Panc1 (cell line): ENCODE results near the gene ANKRD55. TPM values are rescaled to one million over a fixed set of nuclear protein-coding genes. Genes with fewer than 3 reads are reported as not detected.

Source experiments
- ATAC-seq: fragments of 200-7000 bp; cut with Tn5 transposase; 2 replicates; pipeline ENCODE4 v1.9.1; 2020; ENCODE audit warnings: mild to moderate bottlenecking, moderate library complexity
- BruUV-seq: library from RNA; stranded (reverse); fragments of 400-500 nt; replicated peaks from 2 replicates; lab custom pipeline; 2021; lab: Mats Ljungman, UMichigan
- CTCF ChIA-PET: fragments of 300-600 bp; sonication (Branson Sonifier 250); formaldehyde crosslinking; loops from one replicate; lab custom pipeline; 2022; ENCODE audit warnings: antibody characterized with exemption; lab: Charles Lee
- POLR2A ChIA-PET: fragments of 300-600 bp; sonication (Branson Sonifier 250); formaldehyde crosslinking; loops from one replicate; lab custom pipeline; 2022; ENCODE audit warnings: antibody characterized with exemption; lab: Charles Lee
- DNase-seq: peaks from one replicate; pipeline ENCODE4 v3.0.0-alpha.2; 2010; ENCODE audit warnings: low read depth, low spot score
- H3K27ac ChIP-seq: 2 replicates; pipeline ENCODE4 v1.5.1; 2011; ENCODE audit warnings: mild to moderate bottlenecking, low read length, inconsistent platforms
- H3K27me3 ChIP-seq: fragments of 200-500 bp; sonication (Bioruptor generic); 2 replicates; pipeline ENCODE4 v1.6.0; 2014; ENCODE audit warnings: low read length, inconsistent platforms; ENCODE audit not compliant: control insufficient read depth, insufficient read depth
- H3K36me3 ChIP-seq: fragments of 200-500 bp; sonication (Bioruptor generic); 2 replicates; pipeline ENCODE4 v1.5.1; 2014; ENCODE audit warnings: inconsistent platforms, mild to moderate bottlenecking, low read length, moderate library complexity; ENCODE audit not compliant: control insufficient read depth, insufficient read depth
- H3K4me1 ChIP-seq: 2 replicates; pipeline ENCODE4 v1.5.1; 2011; ENCODE audit warnings: inconsistent platforms, mild to moderate bottlenecking, low read length, moderate library complexity; ENCODE audit not compliant: control insufficient read depth, insufficient read depth
- H3K4me3 ChIP-seq, 2 experiments: 2 replicates each; pipeline ENCODE4 v1.5.1; 2011 to 2012; ENCODE audit warnings: low read depth in 2 of 2, low read length in 2 of 2, mild to moderate bottlenecking in 2 of 2, inconsistent platforms in 1 of 2, moderate library complexity in 1 of 2
- H3K9me3 ChIP-seq: fragments of 200-500 bp; sonication (Bioruptor generic); 2 replicates; pipeline ENCODE4 v1.5.1; 2014; ENCODE audit warnings: low read depth, mild to moderate bottlenecking, inconsistent platforms, low read length, moderate library complexity; ENCODE audit not compliant: control insufficient read depth, insufficient read depth
- POLR2AphosphoS5 ChIP-seq: IDR thresholded peaks from 2 replicates; pipeline ENCODE4 v1.6.1; 2012; ENCODE audit warnings: mild to moderate bottlenecking, low read depth, low read length, moderate library complexity
- SIN3A ChIP-seq: IDR thresholded peaks from 2 replicates; pipeline ENCODE4 v1.6.1; 2012; ENCODE audit warnings: low read depth, mild to moderate bottlenecking, low read length, moderate library complexity, borderline replicate concordance; ENCODE audit not compliant: insufficient read depth
- TCF7L2 ChIP-seq: IDR thresholded peaks from 2 replicates; pipeline ENCODE4 v1.6.1; 2011; ENCODE audit warnings: mild to moderate bottlenecking, low read depth, low read length, inconsistent platforms
- in situ Hi-C: cut with HindIII; loops from 2 replicates; pipeline ENCODE4 v1.10.0; 2016; ENCODE audit warnings: low sequenced_read_pairs, low pct_unique_long_range_greater_than_20kb
- intact Hi-C: fragments of 100-400 bp; cut with micrococcal nuclease; formaldehyde crosslinking; loops from one replicate; pipeline ENCODE4 v1.10.0; 2022; ENCODE audit not compliant: unreplicated experiment
- total RNA-seq: library from RNA; stranded (reverse); gene quantifications from one replicate; pipeline ENCODE4 v1.2.1, GENCODE V29; 2021; ENCODE audit not compliant: unreplicated experiment
- TF ChIP-seq, protein P1 (sequence below), 2 experiments: IDR thresholded peaks; 2 replicates each; pipeline ENCODE4 v1.6.1; 2011 to 2012; ENCODE audit warnings: low read depth in 2 of 2, control low read depth in 1 of 2, low read length in 1 of 2, mild to moderate bottlenecking in 1 of 2, moderate library complexity in 1 of 2; ENCODE audit not compliant: insufficient read depth in 1 of 2
- TF ChIP-seq, protein P2 (sequence below): fragments of 450-650 bp; IDR thresholded peaks from 2 replicates; pipeline ENCODE4 v1.5.1; 2017; ENCODE audit warnings: mild to moderate bottlenecking

ANKRD55 gene
- total RNA-seq, 1 experiment from 2014 or later = not detected

DNA sequence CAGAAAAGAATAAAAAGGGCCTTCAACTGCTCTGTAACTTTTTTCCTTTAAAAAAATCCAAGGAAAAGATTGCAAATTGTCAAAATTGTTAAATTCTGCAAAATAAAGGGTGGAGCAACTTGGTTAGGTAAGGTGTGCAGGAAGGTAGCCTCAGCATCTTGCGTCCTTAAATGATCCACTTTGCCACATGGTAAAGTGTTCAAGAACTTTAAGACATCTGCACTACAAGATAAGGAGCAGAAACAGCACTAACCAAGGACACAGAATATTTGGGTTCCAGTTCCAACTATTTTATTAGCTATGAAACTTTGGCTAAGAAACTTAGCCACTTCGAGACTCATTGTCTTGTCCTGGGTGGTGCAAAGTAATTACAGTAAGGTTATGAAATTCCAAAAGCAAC is 53.7 kb downstream of the ANKRD55 start:
- TF ChIP-seq, protein P1, sequence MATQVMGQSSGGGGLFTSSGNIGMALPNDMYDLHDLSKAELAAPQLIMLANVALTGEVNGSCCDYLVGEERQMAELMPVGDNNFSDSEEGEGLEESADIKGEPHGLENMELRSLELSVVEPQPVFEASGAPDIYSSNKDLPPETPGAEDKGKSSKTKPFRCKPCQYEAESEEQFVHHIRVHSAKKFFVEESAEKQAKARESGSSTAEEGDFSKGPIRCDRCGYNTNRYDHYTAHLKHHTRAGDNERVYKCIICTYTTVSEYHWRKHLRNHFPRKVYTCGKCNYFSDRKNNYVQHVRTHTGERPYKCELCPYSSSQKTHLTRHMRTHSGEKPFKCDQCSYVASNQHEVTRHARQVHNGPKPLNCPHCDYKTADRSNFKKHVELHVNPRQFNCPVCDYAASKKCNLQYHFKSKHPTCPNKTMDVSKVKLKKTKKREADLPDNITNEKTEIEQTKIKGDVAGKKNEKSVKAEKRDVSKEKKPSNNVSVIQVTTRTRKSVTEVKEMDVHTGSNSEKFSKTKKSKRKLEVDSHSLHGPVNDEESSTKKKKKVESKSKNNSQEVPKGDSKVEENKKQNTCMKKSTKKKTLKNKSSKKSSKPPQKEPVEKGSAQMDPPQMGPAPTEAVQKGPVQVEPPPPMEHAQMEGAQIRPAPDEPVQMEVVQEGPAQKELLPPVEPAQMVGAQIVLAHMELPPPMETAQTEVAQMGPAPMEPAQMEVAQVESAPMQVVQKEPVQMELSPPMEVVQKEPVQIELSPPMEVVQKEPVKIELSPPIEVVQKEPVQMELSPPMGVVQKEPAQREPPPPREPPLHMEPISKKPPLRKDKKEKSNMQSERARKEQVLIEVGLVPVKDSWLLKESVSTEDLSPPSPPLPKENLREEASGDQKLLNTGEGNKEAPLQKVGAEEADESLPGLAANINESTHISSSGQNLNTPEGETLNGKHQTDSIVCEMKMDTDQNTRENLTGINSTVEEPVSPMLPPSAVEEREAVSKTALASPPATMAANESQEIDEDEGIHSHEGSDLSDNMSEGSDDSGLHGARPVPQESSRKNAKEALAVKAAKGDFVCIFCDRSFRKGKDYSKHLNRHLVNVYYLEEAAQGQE (IDR thresholded peaks at IDR 0.05; ENCODE audit: insufficient read depth in 1 of 2, low read depth in 2 of 2, low read length in 1 of 2) = no peak
- TF ChIP-seq TCF7L2 (no peak), SIN3A (no peak), POLR2AphosphoS5 (no peak)
- TF ChIP-seq, protein P2, sequence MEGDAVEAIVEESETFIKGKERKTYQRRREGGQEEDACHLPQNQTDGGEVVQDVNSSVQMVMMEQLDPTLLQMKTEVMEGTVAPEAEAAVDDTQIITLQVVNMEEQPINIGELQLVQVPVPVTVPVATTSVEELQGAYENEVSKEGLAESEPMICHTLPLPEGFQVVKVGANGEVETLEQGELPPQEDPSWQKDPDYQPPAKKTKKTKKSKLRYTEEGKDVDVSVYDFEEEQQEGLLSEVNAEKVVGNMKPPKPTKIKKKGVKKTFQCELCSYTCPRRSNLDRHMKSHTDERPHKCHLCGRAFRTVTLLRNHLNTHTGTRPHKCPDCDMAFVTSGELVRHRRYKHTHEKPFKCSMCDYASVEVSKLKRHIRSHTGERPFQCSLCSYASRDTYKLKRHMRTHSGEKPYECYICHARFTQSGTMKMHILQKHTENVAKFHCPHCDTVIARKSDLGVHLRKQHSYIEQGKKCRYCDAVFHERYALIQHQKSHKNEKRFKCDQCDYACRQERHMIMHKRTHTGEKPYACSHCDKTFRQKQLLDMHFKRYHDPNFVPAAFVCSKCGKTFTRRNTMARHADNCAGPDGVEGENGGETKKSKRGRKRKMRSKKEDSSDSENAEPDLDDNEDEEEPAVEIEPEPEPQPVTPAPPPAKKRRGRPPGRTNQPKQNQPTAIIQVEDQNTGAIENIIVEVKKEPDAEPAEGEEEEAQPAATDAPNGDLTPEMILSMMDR = no peak
- POLR2A ChIA-PET = no interaction called here
- intact Hi-C loops (no loop called here), in situ Hi-C loops (no loop called here)
- Histone ChIP-seq H3K4me3 (no peak overlapping the region), H3K9me3 (no peaks in the 10 kb centered on the region), H3K4me1 (no peaks in the 10 kb centered on the region), H3K36me3 (no peaks in the 10 kb centered on the region), H3K27me3 (no peaks in the 10 kb centered on the region), H3K27ac (no peak overlapping the region)
- no TSS peak for BruUV-seq
- no peak for ATAC-seq
- no peak for DNase-seq
- CTCF ChIA-PET = interaction anchor here (0.5 to 0.6 kb wide), 2 partner anchors 46 to 197 kb away, joined by 3 to 9 read pairs; no protein-coding TSS in a partner anchor

DNA sequence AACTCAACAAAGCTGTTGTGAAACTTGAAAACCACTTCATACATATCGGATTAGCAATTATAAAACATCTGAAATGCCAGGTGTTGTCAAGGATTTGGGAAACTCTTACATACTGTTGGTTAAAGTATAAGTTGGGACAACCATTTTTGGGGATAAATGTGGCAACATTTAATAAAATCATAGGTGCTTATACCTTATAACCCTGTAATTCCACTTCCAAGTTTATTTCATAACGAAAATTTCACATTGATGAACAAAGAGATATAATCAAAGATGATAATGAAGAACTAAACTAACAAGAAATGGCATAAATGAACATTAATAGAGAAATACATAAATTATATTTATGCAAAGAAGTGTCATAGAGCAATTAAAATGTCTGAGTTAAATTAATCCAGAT is 54.3 kb downstream of the ANKRD55 start:
- no peak for DNase-seq
- in situ Hi-C loops (no loop called here), intact Hi-C loops (no loop called here)
- H3K36me3 ChIP-seq = no peaks in the 10 kb centered on the region
- no peaks in the 10 kb centered on the region for H3K27me3 ChIP-seq
- ATAC-seq = no peak
- no peaks in the 10 kb centered on the region for H3K9me3 ChIP-seq
- no peak for TF ChIP-seq SIN3A
- TF ChIP-seq, protein P1 (IDR thresholded peaks at IDR 0.05; ENCODE audit: insufficient read depth in 1 of 2, low read depth in 2 of 2, low read length in 1 of 2) = no peak
- POLR2A ChIA-PET = no interaction called here
- H3K27ac ChIP-seq = no peak overlapping the region
- CTCF ChIA-PET = no interaction called here
- no peaks in the 10 kb centered on the region for H3K4me1 ChIP-seq
- H3K4me3 ChIP-seq = no peak overlapping the region
- BruUV-seq = no TSS peak
